A673 (cell line): Measurements from ENCODE around the gene CAVIN1. TPM values are rescaled to one million over a fixed set of nuclear protein-coding genes. Genes with fewer than 3 reads are reported as not detected.
"Not testable (repeated sequence)": the region's sequence is repeated elsewhere in the genome, so short reads cannot be mapped to it uniquely, and the experiment has no call there.

Experiments
- BruUV-seq: library from RNA; stranded (reverse); fragments of 400-500 nt; replicated peaks from 2 replicates; lab custom pipeline; 2021; lab: Mats Ljungman, UMichigan
- CTCF ChIA-PET: fragments of 300-600 bp; sonication (Branson Sonifier 250); formaldehyde crosslinking; loops from one replicate; lab custom pipeline; 2022; ENCODE audit warnings: antibody characterized with exemption; lab: Charles Lee
- POLR2A ChIA-PET: fragments of 300-600 bp; sonication (Branson Sonifier 250); formaldehyde crosslinking; loops from one replicate; lab custom pipeline; 2022; ENCODE audit warnings: antibody characterized with exemption; ENCODE audit not compliant: low non-redundant PET; lab: Charles Lee
- DNase-seq: peaks from one replicate; pipeline ENCODE4 v3.0.0-alpha.2; 2015; ENCODE audit warnings: low spot score
- H3K27ac ChIP-seq: fragments of 200-600 bp; sonication (generic); 2 replicates; pipeline ENCODE4 v1.5.1; 2016; ENCODE audit warnings: mixed run types, low read depth, mild to moderate bottlenecking, mixed read lengths, antibody characterized with exemption, low read length; ENCODE audit not compliant: poor library complexity, severe bottlenecking
- H3K27me3 ChIP-seq: fragments of 200-600 bp; sonication (generic); replicated peaks from 2 replicates; pipeline ENCODE4 v1.6.1; 2017; ENCODE audit warnings: mixed run types, low read depth, mild to moderate bottlenecking, mixed read lengths, antibody characterized with exemption, low read length; ENCODE audit not compliant: insufficient read depth, poor library complexity
- H3K36me3 ChIP-seq: fragments of 200-600 bp; sonication (generic); 2 replicates; pipeline ENCODE4 v1.6.1; 2016; ENCODE audit warnings: mixed run types, mild to moderate bottlenecking, mixed read lengths, antibody characterized with exemption, low read length; ENCODE audit not compliant: insufficient read depth, poor library complexity, severe bottlenecking
- H3K4me1 ChIP-seq: fragments of 200-600 bp; sonication (generic); 2 replicates; pipeline ENCODE4 v1.6.1; 2017; ENCODE audit warnings: mixed run types, mild to moderate bottlenecking, mixed read lengths, antibody characterized with exemption, low read length; ENCODE audit not compliant: insufficient read depth, poor library complexity, severe bottlenecking
- H3K4me3 ChIP-seq: fragments of 200-600 bp; sonication (generic); 2 replicates; pipeline ENCODE4 v1.5.1; 2016; ENCODE audit warnings: low read depth, mixed run types, mild to moderate bottlenecking, mixed read lengths, low read length; ENCODE audit not compliant: poor library complexity, severe bottlenecking
- H3K9me3 ChIP-seq: fragments of 200-600 bp; sonication (generic); 2 replicates; pipeline ENCODE4 v1.6.1; 2016; ENCODE audit warnings: mixed run types, low read depth, mild to moderate bottlenecking, mixed read lengths, antibody characterized with exemption, low read length; ENCODE audit not compliant: poor library complexity, severe bottlenecking
- EZH2 ChIP-seq: fragments of 200-600 bp; sonication (generic); IDR thresholded peaks from 2 replicates; pipeline ENCODE4 v1.6.1; 2017; ENCODE audit warnings: borderline replicate concordance, low read depth, mild to moderate bottlenecking, mixed read lengths, antibody characterized with exemption, low read length; ENCODE audit not compliant: poor library complexity, severe bottlenecking
- intact Hi-C: fragments of 100-400 bp; cut with micrococcal nuclease; formaldehyde crosslinking; loops from one replicate; pipeline ENCODE4 v1.10.0; 2022; ENCODE audit not compliant: unreplicated experiment
- total RNA-seq: library from RNA; stranded (reverse); gene quantifications from 2 replicates; pipeline ENCODE4 v1.2.3, GENCODE V29; 2021
- TF ChIP-seq, protein P1 (sequence below): fragments of 300-800, 200-600 bp; sonication (generic); conservative IDR thresholded peaks from 2 replicates; pipeline ENCODE4 v1.5.1; 2017; ENCODE audit warnings: low read depth, mild to moderate bottlenecking, antibody characterized with exemption, low read length, moderate library complexity, mixed read lengths

CAVIN1 gene
- total RNA-seq, 1 experiment from 2014 or later, result 19.9 TPM

DNA sequence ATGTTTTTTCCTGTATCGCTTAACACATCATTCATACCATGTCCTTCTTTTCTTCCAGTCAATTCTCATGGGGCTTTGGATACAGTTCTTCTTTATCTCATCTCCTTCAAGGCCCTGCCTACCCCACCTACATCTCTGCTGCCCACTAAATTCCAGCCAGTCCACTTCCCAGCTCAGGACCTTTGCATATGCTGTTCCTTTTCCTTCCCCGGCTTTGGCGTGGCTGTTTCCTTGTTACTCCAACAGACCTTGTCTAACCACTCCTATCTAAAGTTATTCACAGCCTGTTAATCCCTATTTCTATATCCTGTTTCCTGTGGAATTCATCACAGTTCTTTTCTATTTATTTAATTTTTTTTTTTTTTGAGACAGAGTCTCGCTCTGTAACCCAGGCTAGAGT lies 28.2 kb downstream of the CAVIN1 start:
- no peaks in the 10 kb centered on the region for H3K27me3 ChIP-seq
- no peak for DNase-seq
- H3K36me3 ChIP-seq, result no peaks in the 10 kb centered on the region
- POLR2A ChIA-PET, result interaction anchor here (0.7 kb wide), 1 partner anchor 43 kb away, joined by 13 read pairs; no protein-coding TSS in a partner anchor
- no peaks in the 10 kb centered on the region for H3K9me3 ChIP-seq
- CTCF ChIA-PET, result interaction anchor here (0.7 kb wide), 1 partner anchor 47 kb away, joined by 4 read pairs; no protein-coding TSS in a partner anchor
- H3K4me1 ChIP-seq, result no peaks in the 10 kb centered on the region
- H3K27ac ChIP-seq, result no peak overlapping the region
- BruUV-seq, result no TSS peak
- H3K4me3 ChIP-seq, result no peak overlapping the region
- TF ChIP-seq, protein P1, sequence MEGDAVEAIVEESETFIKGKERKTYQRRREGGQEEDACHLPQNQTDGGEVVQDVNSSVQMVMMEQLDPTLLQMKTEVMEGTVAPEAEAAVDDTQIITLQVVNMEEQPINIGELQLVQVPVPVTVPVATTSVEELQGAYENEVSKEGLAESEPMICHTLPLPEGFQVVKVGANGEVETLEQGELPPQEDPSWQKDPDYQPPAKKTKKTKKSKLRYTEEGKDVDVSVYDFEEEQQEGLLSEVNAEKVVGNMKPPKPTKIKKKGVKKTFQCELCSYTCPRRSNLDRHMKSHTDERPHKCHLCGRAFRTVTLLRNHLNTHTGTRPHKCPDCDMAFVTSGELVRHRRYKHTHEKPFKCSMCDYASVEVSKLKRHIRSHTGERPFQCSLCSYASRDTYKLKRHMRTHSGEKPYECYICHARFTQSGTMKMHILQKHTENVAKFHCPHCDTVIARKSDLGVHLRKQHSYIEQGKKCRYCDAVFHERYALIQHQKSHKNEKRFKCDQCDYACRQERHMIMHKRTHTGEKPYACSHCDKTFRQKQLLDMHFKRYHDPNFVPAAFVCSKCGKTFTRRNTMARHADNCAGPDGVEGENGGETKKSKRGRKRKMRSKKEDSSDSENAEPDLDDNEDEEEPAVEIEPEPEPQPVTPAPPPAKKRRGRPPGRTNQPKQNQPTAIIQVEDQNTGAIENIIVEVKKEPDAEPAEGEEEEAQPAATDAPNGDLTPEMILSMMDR, result no peak
- no peak for TF ChIP-seq EZH2
- intact Hi-C loops, result no loop called here

- POLR2A ChIA-PET, result no interaction called here
- DNase-seq, result no peak
- no peaks in the 10 kb centered on the region for H3K36me3 ChIP-seq
- no peak overlapping the region for H3K4me3 ChIP-seq
- no peaks in the 10 kb centered on the region for H3K27me3 ChIP-seq
- TF ChIP-seq, protein P1, result no peak
- TF ChIP-seq EZH2, result no peak
- CTCF ChIA-PET, result no interaction called here
- intact Hi-C loops, result no loop called here
- no peaks in the 10 kb centered on the region for H3K9me3 ChIP-seq
- H3K4me1 ChIP-seq, result peaks cover 5% of the 10 kb centered on the region
- no TSS peak for BruUV-seq
- H3K27ac ChIP-seq, result no peak overlapping the region
Measured at GRCh38 chr17:42392692-42393415, 30.2 kb downstream of the CAVIN1 start.

- DNase-seq, H3K27me3 ChIP-seq, H3K9me3 ChIP-seq, H3K36me3 ChIP-seq, POLR2A ChIA-PET, intact Hi-C loops, BruUV-seq, H3K4me3 ChIP-seq, CTCF ChIA-PET, H3K27ac ChIP-seq: not testable (repeated sequence)
- H3K4me1 ChIP-seq, result peaks cover 12% of the 10 kb centered on the region
Measured at GRCh38 chr17:42391439-42391838, 31.6 kb downstream of the CAVIN1 start.
